ENCODE data around the gene MMP1.

DNA sequence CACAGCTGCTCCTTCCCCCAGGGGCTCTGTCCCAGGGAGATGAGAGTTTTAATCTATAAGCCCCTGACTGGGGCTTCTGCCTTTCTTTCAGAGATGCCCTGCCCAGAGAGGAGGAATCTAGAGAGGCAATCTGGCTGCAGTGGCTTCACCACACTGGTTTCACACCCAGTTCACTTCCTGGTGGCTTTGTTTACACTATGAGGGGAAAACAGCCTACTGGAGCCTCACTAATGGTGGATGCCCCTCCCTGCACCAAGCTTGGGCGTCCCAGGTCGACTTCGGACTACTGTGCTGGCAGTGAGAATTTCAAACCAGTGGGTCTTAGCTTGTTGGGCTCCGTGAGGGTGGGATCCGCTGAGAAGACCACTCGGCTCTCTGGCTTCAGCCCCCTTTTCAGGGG, 21.5 kb upstream of the MMP1 start:
- no peak for TF ChIP-seq EZH2 (IDR thresholded peaks at IDR 0.05; ENCODE audit: borderline replicate concordance, low read length)
- TF ChIP-seq, protein P1, sequence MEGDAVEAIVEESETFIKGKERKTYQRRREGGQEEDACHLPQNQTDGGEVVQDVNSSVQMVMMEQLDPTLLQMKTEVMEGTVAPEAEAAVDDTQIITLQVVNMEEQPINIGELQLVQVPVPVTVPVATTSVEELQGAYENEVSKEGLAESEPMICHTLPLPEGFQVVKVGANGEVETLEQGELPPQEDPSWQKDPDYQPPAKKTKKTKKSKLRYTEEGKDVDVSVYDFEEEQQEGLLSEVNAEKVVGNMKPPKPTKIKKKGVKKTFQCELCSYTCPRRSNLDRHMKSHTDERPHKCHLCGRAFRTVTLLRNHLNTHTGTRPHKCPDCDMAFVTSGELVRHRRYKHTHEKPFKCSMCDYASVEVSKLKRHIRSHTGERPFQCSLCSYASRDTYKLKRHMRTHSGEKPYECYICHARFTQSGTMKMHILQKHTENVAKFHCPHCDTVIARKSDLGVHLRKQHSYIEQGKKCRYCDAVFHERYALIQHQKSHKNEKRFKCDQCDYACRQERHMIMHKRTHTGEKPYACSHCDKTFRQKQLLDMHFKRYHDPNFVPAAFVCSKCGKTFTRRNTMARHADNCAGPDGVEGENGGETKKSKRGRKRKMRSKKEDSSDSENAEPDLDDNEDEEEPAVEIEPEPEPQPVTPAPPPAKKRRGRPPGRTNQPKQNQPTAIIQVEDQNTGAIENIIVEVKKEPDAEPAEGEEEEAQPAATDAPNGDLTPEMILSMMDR (IDR thresholded peaks at IDR 0.05; ENCODE audit: low read length): no peak

All from OCI-LY1 (cell line).